Skin of body (tissue), 3 donors: Measurements from ENCODE around the gene TSGA10. TPM values are rescaled to one million over a fixed set of nuclear protein-coding genes. Genes with fewer than 3 reads are reported as not detected.

ENCODE experiments used
- DNase-seq: peaks from one replicate; lab custom pipeline; 2025; lab: John Stamatoyannopoulos, UW
- small RNA-seq: library from RNA; depleted of rRNA; stranded (forward); fragments of <200 nt; gene quantifications from one replicate; pipeline ENCODE3, GENCODE V24; 2014; ENCODE audit warnings: low replicate concordance
- total RNA-seq: library from RNA; depleted of rRNA; stranded (reverse); fragments of >200 nt; gene quantifications from one replicate; pipeline ENCODE4 v1.2.3, GENCODE V29; 2014

Gene TSGA10
- total RNA-seq, 1 donor from 2014 or later = 7.5 TPM

DNA sequence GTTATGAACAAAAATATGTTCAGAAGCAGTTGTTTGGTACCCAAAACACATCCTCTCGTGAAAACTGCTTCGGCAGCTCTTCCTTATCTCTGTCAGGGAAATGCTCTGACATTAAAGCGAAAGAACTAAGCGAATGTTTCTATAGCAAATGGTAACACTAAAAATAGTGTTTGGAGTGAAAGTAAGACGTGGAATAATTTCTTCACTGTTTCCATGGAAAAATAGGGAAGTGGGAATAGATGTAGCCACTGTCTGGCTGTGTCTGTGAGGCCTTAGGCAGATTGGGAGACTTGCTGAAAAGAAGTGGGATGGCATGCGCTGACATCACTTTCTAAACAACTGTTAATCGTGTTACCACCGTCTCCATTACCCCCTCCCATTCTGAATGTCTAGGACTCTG lies 207.2 kb downstream of the TSGA10 start:
- DNase-seq = no peak

Small RNA genes within 50 kb of the gene (small RNA-seq; reads per million reads assigned to genes)
- not detected for gene AC092587.1

Other genes starting within 250 kb of the TSGA10 start
- gene CRACDL, start 218.7 kb downstream of the TSGA10 start, total RNA-seq = 1.1 TPM
- 1.4 TPM for gene C2orf15, start 13.2 kb downstream of the TSGA10 start, total RNA-seq
- 7.4 TPM for gene LIPT1, start within 50 bp of the TSGA10 start, total RNA-seq
- 19.6 TPM for gene MITD1, start 26.1 kb upstream of the TSGA10 start, total RNA-seq
- gene MRPL30, start 26.2 kb upstream of the TSGA10 start, total RNA-seq = 35.0 TPM
- gene LYG2, start 100.7 kb upstream of the TSGA10 start, total RNA-seq = 16.5 TPM
- gene LYG1, start 146.3 kb upstream of the TSGA10 start, total RNA-seq = 0.59 TPM
- gene TXNDC9, start 181.4 kb upstream of the TSGA10 start, total RNA-seq = 28.8 TPM
- gene EIF5B, start 182.4 kb upstream of the TSGA10 start, total RNA-seq = 26.3 TPM